Epithelial cell of proximal tubule (primary cell): Measurements from ENCODE around the gene MT1G. TPM values are rescaled to one million over a fixed set of nuclear protein-coding genes. Genes with fewer than 3 reads are reported as not detected.
"Not testable (repeated sequence)": the region's sequence is repeated elsewhere in the genome, so short reads cannot be mapped to it uniquely, and the experiment has no call there.

Source experiments
- DNase-seq: peaks from one replicate; pipeline ENCODE4 v3.0.0-alpha.2; 2011; ENCODE audit warnings: low read depth
- H3K4me3 ChIP-seq: 2 replicates; pipeline ENCODE4 v1.5.1; 2011; ENCODE audit warnings: low read depth, mild to moderate bottlenecking, low read length
- CTCF ChIP-seq: conservative IDR thresholded peaks from 2 replicates; pipeline ENCODE4 v1.5.1; 2012; ENCODE audit warnings: low read depth, mild to moderate bottlenecking, low read length
- total RNA-seq: library from RNA; depleted of rRNA; stranded (reverse); fragments of >200 nt; gene quantifications from 2 replicates; pipeline ENCODE4 v1.2.3, GENCODE V29; 2015

The MT1G gene
- 40.2 and 1,970 TPM in 2 replicates for total RNA-seq

- TF ChIP-seq CTCF, result no peak
- peak within 1 kb of the TSS; percentile 53 for H3K4me3 ChIP-seq
- DNase-seq, result no peak
These were observed at the start of gene MT1G for GRCh38 chr16:56667581-56668571. TSS of gene MT1G (minus strand) at chr16:56668065. CDS start at chr16:56667993, 72 bp downstream.

GRCh38 chr16:56717532-56717931 lies 49.7 kb upstream of the MT1G start:
- DNase-seq, result peak; percentile 26

GRCh38 chr16:56716761-56717160 lies 48.9 kb upstream of the MT1G start:
- H3K4me3 ChIP-seq, result no peak overlapping the region
- DNase-seq, result no peak
- TF ChIP-seq CTCF, result no peak

More at GRCh38 chr16:56717532-56717931, 49.7 kb upstream of the MT1G start:
- H3K4me3 ChIP-seq, result not testable (repeated sequence)

- no peak overlapping the region for H3K4me3 ChIP-seq
- no peak for TF ChIP-seq CTCF
- no peak for DNase-seq
These were observed 47.3 kb upstream of the MT1G start for GRCh38 chr16:56715126-56715525.

DNA sequence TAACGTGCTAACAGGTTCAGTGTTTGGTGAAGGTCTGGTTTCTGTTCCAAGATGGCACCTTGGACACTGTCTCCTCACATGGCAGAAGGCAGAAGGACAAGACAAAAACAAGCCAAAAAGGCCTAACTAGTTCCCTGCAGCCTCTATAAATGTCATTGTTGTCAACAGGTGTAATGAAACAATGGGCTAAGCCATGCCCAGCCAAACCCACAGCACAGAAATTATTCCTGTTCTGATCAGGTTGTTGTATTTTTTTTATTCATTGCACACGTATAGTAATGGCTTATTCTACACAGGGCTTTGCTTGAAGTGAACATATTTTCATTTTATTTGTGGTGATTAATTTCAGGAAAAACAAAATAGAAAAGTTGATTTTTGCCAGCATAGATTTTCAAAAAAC lies 45.9 kb upstream of the MT1G start:
- DNase-seq, result no peak
- TF ChIP-seq CTCF, result no peak
- no peak overlapping the region for H3K4me3 ChIP-seq

DNA sequence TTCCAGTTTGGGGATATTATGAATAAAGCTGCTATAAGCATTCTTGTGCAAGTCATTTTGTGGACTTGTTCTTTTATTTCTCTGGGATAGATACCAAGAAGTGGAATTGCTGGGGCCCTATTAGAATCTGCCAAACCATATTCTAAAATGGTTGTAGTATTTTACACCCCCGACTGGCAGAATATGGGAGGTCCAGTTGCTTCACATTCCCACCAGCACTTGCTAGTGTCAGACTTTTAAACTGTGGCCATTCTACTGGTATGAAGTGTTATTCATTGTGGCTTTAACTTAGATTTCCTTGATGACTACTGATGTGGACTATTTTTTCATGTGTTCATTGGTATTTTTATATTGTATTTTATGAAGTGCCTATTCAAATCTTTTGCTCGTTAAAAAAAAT lies 44.0 kb upstream of the MT1G start:
- no peak for TF ChIP-seq CTCF
- no peak for DNase-seq
- no peak overlapping the region for H3K4me3 ChIP-seq

DNA sequence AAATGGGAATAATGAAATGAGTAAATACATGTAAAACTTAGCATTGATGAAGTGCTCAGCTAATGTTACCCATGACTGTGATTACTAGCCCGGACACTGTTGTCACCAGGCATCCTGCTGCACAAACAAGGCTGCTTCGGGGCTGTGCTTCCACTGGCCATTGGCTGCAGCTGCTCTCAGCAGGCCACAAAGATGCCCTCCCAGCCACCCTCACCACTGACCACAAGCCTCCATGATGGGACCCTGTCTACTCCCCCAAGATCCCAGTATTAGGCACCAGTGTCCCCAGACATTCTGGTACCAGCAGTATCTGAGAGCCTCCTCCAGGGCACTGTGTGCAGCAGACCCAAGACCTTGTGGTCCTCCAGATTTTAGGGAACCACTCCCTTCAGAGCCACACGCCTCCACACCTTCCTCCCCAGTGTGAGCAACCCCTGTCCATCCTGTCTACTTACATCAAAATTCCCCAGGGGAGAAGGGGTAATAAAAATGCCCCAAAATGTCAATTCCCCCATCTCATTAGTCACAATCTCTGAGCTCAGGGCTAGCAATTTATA lies 42.4 kb upstream of the MT1G start:
- no peak for TF ChIP-seq CTCF
- no peak for DNase-seq
- no peak overlapping the region for H3K4me3 ChIP-seq
